ENCODE results near the gene LRRC23. TPM values are rescaled to one million over a fixed set of nuclear protein-coding genes. Genes with fewer than 3 reads are reported as not detected.

The LRRC23 gene
- total RNA-seq, 1 donor from 2014 or later, result 6.5 TPM

Small RNAs within 50 kb of the gene (small RNA-seq; reads per million reads assigned to genes)
- gene MIR141 (0.15 reads per million), gene MIR200C (0.08 reads per million), gene RNU7-1 (not detected)

Other genes starting within 250 kb of the LRRC23 start
- gene ING4, start 241.7 kb upstream of the LRRC23 start, total RNA-seq, result 81.9 TPM
- 12.2 TPM for gene ZNF384, start 215.4 kb upstream of the LRRC23 start, total RNA-seq
- 1.2 TPM for gene PIANP, start 204.0 kb upstream of the LRRC23 start, total RNA-seq
- 24.5 TPM for gene COPS7A, start 180.8 kb upstream of the LRRC23 start, total RNA-seq
- 77.9 TPM for gene MLF2, start 151.7 kb upstream of the LRRC23 start, total RNA-seq
- 47.7 TPM for gene PTMS, start 138.5 kb upstream of the LRRC23 start, total RNA-seq
- gene LAG3, start 132.3 kb upstream of the LRRC23 start, total RNA-seq, result under 0.01 TPM
- gene CD4, start 115.3 kb upstream of the LRRC23 start, total RNA-seq, result 2.0 TPM
- gene GPR162, start 83.0 kb upstream of the LRRC23 start, total RNA-seq, result 81.1 TPM
- gene P3H3, start 76.4 kb upstream of the LRRC23 start, total RNA-seq, result 11.0 TPM
- 1.2 TPM for gene GNB3, start 63.9 kb upstream of the LRRC23 start, total RNA-seq
- gene CDCA3, start 53.5 kb upstream of the LRRC23 start, total RNA-seq, result 2.9 TPM
- gene USP5, start 52.7 kb upstream of the LRRC23 start, total RNA-seq, result 77.5 TPM
- 293 TPM for gene TPI1, start 37.3 kb upstream of the LRRC23 start, total RNA-seq
- 1.6 TPM for gene SPSB2, start 31.5 kb upstream of the LRRC23 start, total RNA-seq
- 169 TPM for gene ENO2, start 9.8 kb downstream of the LRRC23 start, total RNA-seq
- 11.8 TPM for gene ATN1, start 23.1 kb downstream of the LRRC23 start, total RNA-seq
- not detected for gene RNU7-1, start 39.0 kb downstream of the LRRC23 start, total RNA-seq
- gene C12orf57, start 39.2 kb downstream of the LRRC23 start, total RNA-seq, result 322 TPM
- gene PTPN6, start 46.5 kb downstream of the LRRC23 start, total RNA-seq, result 1.6 TPM
- 175 TPM for gene PHB2, start 65.8 kb downstream of the LRRC23 start, total RNA-seq
- gene EMG1, start 66.1 kb downstream of the LRRC23 start, total RNA-seq, result 22.4 TPM
- gene LPCAT3, start 113.7 kb downstream of the LRRC23 start, total RNA-seq, result 6.5 TPM
- 6.5 TPM for gene C1S, start 155.9 kb downstream of the LRRC23 start, total RNA-seq
- 3.7 TPM for gene C1R, start 187.6 kb downstream of the LRRC23 start, total RNA-seq
- 2.0 TPM for gene C1RL, start 204.4 kb downstream of the LRRC23 start, total RNA-seq
- not detected for gene RBP5, start 224.1 kb downstream of the LRRC23 start, total RNA-seq
- 75.0 TPM for gene CLSTN3, start 225.5 kb downstream of the LRRC23 start, total RNA-seq